Naive thymus-derived CD8-positive, alpha-beta T cell (primary cell): ENCODE results near the gene FIP1L1. TPM values are rescaled to one million over a fixed set of nuclear protein-coding genes. Genes with fewer than 3 reads are reported as not detected.
"Not testable (repeated sequence)": the region's sequence is repeated elsewhere in the genome, so short reads cannot be mapped to it uniquely, and the experiment has no call there.

Experiments used
- ATAC-seq, 2 donors: fragments of 150-1000 bp; cut with Tn5 transposase in 1 of 2; sonication (Bioruptor Pico), chemical (Tn5 transposase) in 1 of 2; 1 replicate in 1 of 2; 2 replicates in 1 of 2; pipeline ENCODE4 v1.10.0; 2021; ENCODE audit warnings: mild to moderate bottlenecking in 2 of 2, moderate library complexity in 2 of 2
- POLR2A ChIA-PET: fragments of 350-600 bp; sonication (Branson Sonifier 250); formaldehyde crosslinking; loops from one replicate; lab custom pipeline; 2021; ENCODE audit warnings: antibody characterized with exemption; lab: Charles Lee
- DNase-seq, 10 donors: peaks; one replicate each; pipeline versions ENCODE4 v3.0.0 to v3.0.0-alpha.2; 2020 to 2022
- H3K27ac Mint-ChIP-seq, 10 donors: one replicate each; pipeline ENCODE4 v1.8.0; 2020 to 2022; ENCODE audit warnings: mild to moderate bottlenecking in 10 of 10, mixed read lengths in 10 of 10, moderate library complexity in 4 of 10, inconsistent platforms in 1 of 10
- H3K27me3 Mint-ChIP-seq, 5 donors: one replicate each; pipeline ENCODE4 v1.8.0; 2021 to 2022; ENCODE audit warnings: mixed read lengths in 5 of 5
- H3K36me3 Mint-ChIP-seq, 3 donors: one replicate each; pipeline ENCODE4 v1.8.0; 2020 to 2022; ENCODE audit warnings: mixed read lengths in 3 of 3, mild to moderate bottlenecking in 2 of 3, inconsistent platforms in 1 of 3
- H3K4me1 Mint-ChIP-seq, 4 donors: one replicate each; pipeline ENCODE4 v1.8.0; 2021 to 2022; ENCODE audit warnings: mixed read lengths in 4 of 4
- H3K4me3 Mint-ChIP-seq, 10 donors: one replicate each; pipeline ENCODE4 v1.8.0; 2020 to 2022; ENCODE audit warnings: mild to moderate bottlenecking in 10 of 10, mixed read lengths in 10 of 10, moderate library complexity in 6 of 10, inconsistent platforms in 1 of 10
- H3K9me3 Mint-ChIP-seq, 9 donors: one replicate each; pipeline ENCODE4 v1.8.0; 2020 to 2022; ENCODE audit warnings: mixed read lengths in 9 of 9, mild to moderate bottlenecking in 3 of 9, inconsistent platforms in 1 of 9, moderate library complexity in 1 of 9
- polyA plus RNA-seq, 3 donors: library from polyadenylated mRNA; unstranded; fragments of 300-500 nt; fragmentation: Illumina TruSeq; gene quantifications; one replicate each; pipeline ENCODE4 v1.2.3, GENCODE V29; 2021
- total RNA-seq, 8 experiments: library from RNA in 2 of 8; stranded (reverse) in 2 of 8; gene quantifications; one replicate each; pipeline ENCODE4 v1.2.3 and lab custom pipeline; 2021 to 2026

Gene FIP1L1
- total and polyA plus RNA-seq, 5 experiments from 2014 or later: 55.3 to 91.7 (median 72.2) TPM

GRCh38 chr4:53380221-53380620 is 2.8 kb downstream of the FIP1L1 start:
- H3K9me3 Mint-ChIP-seq: no peaks in the 10 kb centered on the region
- no peak overlapping the region for H3K27ac Mint-ChIP-seq
- DNase-seq (no peak), ATAC-seq (no peak)
- H3K36me3 Mint-ChIP-seq: peaks cover 0 to 41% (median 3%) of the 10 kb centered on the region in 3 donors
- H3K27me3 Mint-ChIP-seq: peaks cover 0 to 3% (median under 1%) of the 10 kb centered on the region in 5 donors
- H3K4me1 Mint-ChIP-seq: peaks cover 13 to 48% (median 41%) of the 10 kb centered on the region in 4 donors
- POLR2A ChIA-PET: no interaction called here
- peak overlapping the region in 6 of 10 donors; percentile 40 to 100 (median 72) for H3K4me3 Mint-ChIP-seq

GRCh38 chr4:53409479-53409878 is 32.0 kb downstream of the FIP1L1 start:
- peak overlapping the region in 2 of 10 donors; percentile 22 to 48 for H3K27ac Mint-ChIP-seq
- H3K27me3 Mint-ChIP-seq, POLR2A ChIA-PET, ATAC-seq, DNase-seq: not testable (repeated sequence)
- H3K36me3 Mint-ChIP-seq: peaks cover 16 to 71% (median 45%) of the 10 kb centered on the region in 3 donors
- peak overlapping the region in 1 of 10 donors; percentile 24 for H3K4me3 Mint-ChIP-seq
- peaks cover 28 to 61% (median 52%) of the 10 kb centered on the region in 4 donors for H3K4me1 Mint-ChIP-seq
- peaks cover 0 to 13% (median 0%) of the 10 kb centered on the region in 9 donors for H3K9me3 Mint-ChIP-seq

GRCh38 chr4:53419208-53419607 is 41.8 kb downstream of the FIP1L1 start:
- POLR2A ChIA-PET: no interaction called here
- H3K36me3 Mint-ChIP-seq: peaks cover 0 to 47% (median 9%) of the 10 kb centered on the region in 3 donors
- H3K27ac Mint-ChIP-seq: peak overlapping the region in 2 of 10 donors; percentile 15 to 51
- no peaks in the 10 kb centered on the region for H3K27me3 Mint-ChIP-seq
- DNase-seq (no peak), ATAC-seq (no peak)
- H3K9me3 Mint-ChIP-seq: no peaks in the 10 kb centered on the region
- H3K4me1 Mint-ChIP-seq: peaks cover 2 to 23% (median 12%) of the 10 kb centered on the region in 4 donors
- no peak overlapping the region for H3K4me3 Mint-ChIP-seq

GRCh38 chr4:53421791-53422190 is 44.4 kb downstream of the FIP1L1 start:
- no peak overlapping the region for H3K27ac Mint-ChIP-seq
- ATAC-seq (no peak), DNase-seq (no peak)
- POLR2A ChIA-PET: no interaction called here
- H3K4me3 Mint-ChIP-seq: no peak overlapping the region
- H3K36me3 Mint-ChIP-seq: peaks cover 0 to 55% (median 4%) of the 10 kb centered on the region in 3 donors
- H3K9me3 Mint-ChIP-seq: no peaks in the 10 kb centered on the region
- no peaks in the 10 kb centered on the region for H3K27me3 Mint-ChIP-seq
- peaks cover 2 to 29% (median 12%) of the 10 kb centered on the region in 4 donors for H3K4me1 Mint-ChIP-seq

GRCh38 chr4:53422367-53422766 is 44.9 kb downstream of the FIP1L1 start:
- POLR2A ChIA-PET: no interaction called here
- peaks cover 2 to 29% (median 13%) of the 10 kb centered on the region in 4 donors for H3K4me1 Mint-ChIP-seq
- peaks cover 0 to 57% (median 4%) of the 10 kb centered on the region in 3 donors for H3K36me3 Mint-ChIP-seq
- H3K9me3 Mint-ChIP-seq: no peaks in the 10 kb centered on the region
- H3K4me3 Mint-ChIP-seq: no peak overlapping the region
- no peak overlapping the region for H3K27ac Mint-ChIP-seq
- ATAC-seq (no peak), DNase-seq (no peak)
- no peaks in the 10 kb centered on the region for H3K27me3 Mint-ChIP-seq

- Mint-ChIP-seq H3K27me3 (no peaks in the 10 kb centered on the region), H3K27ac (peak overlapping the region in 7 of 10 donors; percentile 7 to 63 (median 33)), H3K9me3 (no peaks in the 10 kb centered on the region), H3K36me3 (peaks cover 9 to 66% (median 14%) of the 10 kb centered on the region in 3 donors), H3K4me3 (no peak overlapping the region), H3K4me1 (peaks cover 6 to 23% (median 12%) of the 10 kb centered on the region in 4 donors)
- ATAC-seq (no peak), DNase-seq (no peak)
- POLR2A ChIA-PET: no interaction called here
These were observed 46.8 kb downstream of the FIP1L1 start for GRCh38 chr4:53424280-53424679.

- Mint-ChIP-seq H3K27ac (peak overlapping the region in 1 of 10 donors; percentile 18), H3K9me3 (no peaks in the 10 kb centered on the region), H3K4me3 (no peak overlapping the region), H3K4me1 (peaks cover 17 to 35% (median 26%) of the 10 kb centered on the region in 4 donors), H3K27me3 (no peaks in the 10 kb centered on the region), H3K36me3 (peaks cover 13 to 72% (median 25%) of the 10 kb centered on the region in 3 donors)
- POLR2A ChIA-PET: no interaction called here
- no peak for ATAC-seq
- DNase-seq: no peak
These were observed 49.9 kb downstream of the FIP1L1 start for GRCh38 chr4:53427366-53427765.

- Mint-ChIP-seq H3K27ac (peak overlapping the region in 6 of 10 donors; percentile 3 to 54 (median 18)), H3K4me3 (peak overlapping the region in 4 of 10 donors; percentile 1 to 58 (median 8))
- POLR2A ChIA-PET: no interaction called here
These were observed 53.6 kb downstream of the FIP1L1 start for GRCh38 chr4:53431052-53431451.

GRCh38 chr4:53432528-53433424 is 55.3 kb downstream of the FIP1L1 start:
- Mint-ChIP-seq H3K27ac (peak overlapping the region in 3 of 10 donors; percentile 42 to 51 (median 45)), H3K4me3 (no peak overlapping the region), H3K27me3 (no peaks in the 10 kb centered on the region), H3K4me1 (peaks cover 15 to 30% (median 20%) of the 10 kb centered on the region in 4 donors), H3K36me3 (peaks cover 13 to 81% (median 34%) of the 10 kb centered on the region in 3 donors), H3K9me3 (no peaks in the 10 kb centered on the region)
- ATAC-seq (no peak), DNase-seq (no peak)
- POLR2A ChIA-PET: no interaction called here

More at GRCh38 chr4:53431052-53431451, 53.6 kb downstream of the FIP1L1 start:
- ATAC-seq: peak; percentile 65 to 83
- DNase-seq: peak in 3 of 10 donors; percentile 20 to 32 (median 22)
- no peaks in the 10 kb centered on the region for H3K27me3 Mint-ChIP-seq
- H3K4me1 Mint-ChIP-seq: peaks cover 12 to 27% (median 20%) of the 10 kb centered on the region in 4 donors
- peaks cover 13 to 86% (median 29%) of the 10 kb centered on the region in 3 donors for H3K36me3 Mint-ChIP-seq
- no peaks in the 10 kb centered on the region for H3K9me3 Mint-ChIP-seq

GRCh38 chr4:53436251-53436650 is 58.8 kb downstream of the FIP1L1 start:
- H3K4me3 Mint-ChIP-seq: no peak overlapping the region
- peaks cover 0 to 71% (median 17%) of the 10 kb centered on the region in 3 donors for H3K36me3 Mint-ChIP-seq
- peaks cover 6 to 17% (median 14%) of the 10 kb centered on the region in 4 donors for H3K4me1 Mint-ChIP-seq
- H3K27ac Mint-ChIP-seq: no peak overlapping the region
- POLR2A ChIA-PET: no interaction called here
- no peak for DNase-seq
- no peak for ATAC-seq
- no peaks in the 10 kb centered on the region for H3K9me3 Mint-ChIP-seq
- H3K27me3 Mint-ChIP-seq: no peaks in the 10 kb centered on the region

GRCh38 chr4:53441564-53441963 is 64.1 kb downstream of the FIP1L1 start:
- H3K27ac Mint-ChIP-seq: peak overlapping the region in 3 of 10 donors; percentile 12 to 66 (median 31)

GRCh38 chr4:53444954-53445353 is 67.5 kb downstream of the FIP1L1 start:
- Mint-ChIP-seq H3K4me1 (peaks cover 6 to 27% (median 17%) of the 10 kb centered on the region in 4 donors), H3K4me3 (no peak overlapping the region), H3K27ac (peak overlapping the region in 5 of 10 donors; percentile 9 to 43 (median 23)), H3K27me3 (no peaks in the 10 kb centered on the region), H3K9me3 (no peaks in the 10 kb centered on the region), H3K36me3 (peaks cover 8 to 80% (median 21%) of the 10 kb centered on the region in 3 donors)
- POLR2A ChIA-PET: no interaction called here
- no peak for DNase-seq
- ATAC-seq: no peak

More at GRCh38 chr4:53441564-53441963, 64.1 kb downstream of the FIP1L1 start:
- POLR2A ChIA-PET: no interaction called here
- Mint-ChIP-seq H3K4me1 (peaks cover 13 to 33% (median 16%) of the 10 kb centered on the region in 4 donors), H3K4me3 (no peak overlapping the region), H3K9me3 (no peaks in the 10 kb centered on the region), H3K27me3 (no peaks in the 10 kb centered on the region), H3K36me3 (peaks cover 16 to 73% (median 21%) of the 10 kb centered on the region in 3 donors)
- DNase-seq: no peak
- ATAC-seq: no peak

GRCh38 chr4:53450773-53451172 is 73.3 kb downstream of the FIP1L1 start:
- POLR2A ChIA-PET: no interaction called here
- peak overlapping the region in 3 of 10 donors; percentile 22 to 76 (median 58) for H3K27ac Mint-ChIP-seq
- ATAC-seq: no peak
- DNase-seq: no peak
- H3K36me3 Mint-ChIP-seq: peaks cover 10 to 88% (median 23%) of the 10 kb centered on the region in 3 donors
- H3K4me3 Mint-ChIP-seq: no peak overlapping the region
- no peaks in the 10 kb centered on the region for H3K9me3 Mint-ChIP-seq
- H3K4me1 Mint-ChIP-seq: peaks cover 11 to 17% (median 12%) of the 10 kb centered on the region in 4 donors
- H3K27me3 Mint-ChIP-seq: no peaks in the 10 kb centered on the region
